NCI-H446 treated with DMSO at 0.1 percent for 48 hours (cell line): ENCODE data around the gene PNPLA2.

Source experiments
- DNase-seq: peaks from one replicate; lab custom pipeline; 2025; lab: John Stamatoyannopoulos, UW

PNPLA2 gene

DNA sequence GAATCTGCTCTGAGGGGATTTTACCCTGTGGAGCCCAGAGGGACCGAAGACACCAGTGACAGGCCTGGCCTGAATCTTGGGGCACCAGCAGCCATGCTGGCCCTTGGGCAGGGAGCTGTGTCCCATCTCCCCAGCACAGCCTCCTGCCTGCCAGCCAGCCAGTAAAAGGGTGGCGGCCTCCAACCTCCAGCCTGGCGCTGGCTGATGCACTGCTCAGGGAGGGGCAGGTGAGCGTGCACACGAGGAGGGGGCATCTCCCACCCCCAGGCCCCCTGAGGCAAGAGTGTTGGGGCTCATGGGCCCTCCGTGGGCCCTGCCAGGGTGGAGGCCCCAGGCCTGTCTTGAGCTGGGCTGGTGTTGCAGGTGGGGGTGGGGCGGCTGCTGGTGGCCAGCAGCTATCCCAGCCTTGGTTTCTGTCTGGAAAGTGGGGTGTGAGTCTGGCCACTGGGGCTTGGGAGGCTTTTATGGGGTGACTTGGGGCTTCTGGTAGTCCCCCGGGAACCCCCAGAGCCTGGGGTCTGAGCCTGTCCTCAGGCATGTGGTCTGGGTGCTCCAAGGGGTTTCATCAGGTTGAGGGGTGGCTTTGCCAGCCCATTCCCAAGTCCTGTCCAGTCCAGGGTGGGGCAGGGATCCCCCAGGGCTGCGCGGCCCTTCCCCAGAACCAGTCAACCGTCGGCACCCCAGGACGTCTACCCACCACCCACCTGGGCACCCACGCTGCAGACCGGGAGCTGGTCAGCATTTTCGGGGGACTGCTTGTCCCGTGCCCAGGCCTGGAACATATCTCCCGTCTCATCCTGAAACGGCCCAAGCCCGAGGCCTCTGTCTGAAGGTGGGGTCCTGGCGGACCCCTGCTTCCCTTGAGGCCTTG, 41.8 kb downstream of the PNPLA2 start:
- DNase-seq = no peak

DNA sequence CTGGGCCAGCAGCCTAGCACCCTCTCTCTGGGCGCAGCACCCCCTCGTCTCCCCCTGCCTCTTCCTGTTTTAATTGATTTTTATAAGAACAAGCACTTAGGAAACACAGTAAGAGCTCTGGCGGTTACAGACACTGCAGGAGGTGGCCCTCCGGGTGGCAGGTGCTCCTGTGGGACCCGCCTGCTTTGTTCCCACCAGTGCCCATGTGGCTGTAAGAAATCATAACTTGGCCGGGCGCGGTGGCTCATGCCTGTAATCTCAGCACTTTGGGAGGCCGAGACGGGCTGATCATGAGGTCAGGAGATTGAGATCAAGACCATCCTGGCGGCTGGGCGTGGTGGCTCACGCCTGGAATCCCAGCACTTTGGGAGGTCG, 42.4 kb downstream of the PNPLA2 start:
- DNase-seq = no peak

DNA sequence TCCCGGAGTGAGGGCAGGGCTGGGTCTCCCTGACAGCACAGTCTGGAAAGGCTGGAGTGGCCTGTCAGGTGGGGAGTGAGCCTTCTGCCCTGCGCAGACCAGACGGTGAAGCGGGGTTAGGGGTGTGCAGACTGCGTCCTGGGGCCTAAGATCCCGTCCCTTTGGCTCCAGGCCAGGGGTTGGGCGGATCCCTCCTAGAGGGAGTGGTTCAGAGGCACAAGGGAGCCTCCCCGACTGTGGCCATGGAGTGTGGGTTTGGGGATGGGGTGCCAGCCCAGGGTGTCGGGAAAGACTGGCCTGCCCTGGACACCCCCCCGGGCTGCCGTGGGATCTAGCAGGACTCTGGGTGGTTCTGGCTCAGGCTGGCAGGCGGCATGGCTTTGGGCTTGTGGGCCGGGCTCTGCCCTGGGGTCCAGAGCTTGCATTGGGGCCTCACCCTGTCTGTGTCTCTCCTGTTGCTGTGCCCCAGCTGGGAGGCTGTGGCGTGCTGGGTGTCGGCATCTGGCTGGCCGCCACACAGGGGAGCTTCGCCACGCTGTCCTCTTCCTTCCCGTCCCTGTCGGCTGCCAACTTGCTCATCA, 43.5 kb downstream of the PNPLA2 start:
- DNase-seq = no peak

DNA sequence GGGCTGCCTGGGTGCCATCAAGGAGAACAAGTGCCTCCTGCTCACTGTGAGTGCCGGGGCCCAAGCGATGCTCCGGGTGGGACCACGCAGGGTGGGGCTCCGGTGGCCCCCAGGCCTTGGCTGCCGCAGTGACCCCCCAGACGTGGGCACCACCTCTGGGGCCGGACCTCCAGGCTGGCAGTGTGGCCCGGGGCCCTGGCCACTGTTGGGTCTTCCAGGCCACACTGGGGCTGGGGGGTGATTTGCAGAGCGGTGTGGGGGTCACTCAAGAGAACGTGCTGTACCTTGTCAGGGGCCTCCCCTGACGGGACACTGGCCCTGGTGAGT, 43.9 kb downstream of the PNPLA2 start:
- DNase-seq = no peak

DNA sequence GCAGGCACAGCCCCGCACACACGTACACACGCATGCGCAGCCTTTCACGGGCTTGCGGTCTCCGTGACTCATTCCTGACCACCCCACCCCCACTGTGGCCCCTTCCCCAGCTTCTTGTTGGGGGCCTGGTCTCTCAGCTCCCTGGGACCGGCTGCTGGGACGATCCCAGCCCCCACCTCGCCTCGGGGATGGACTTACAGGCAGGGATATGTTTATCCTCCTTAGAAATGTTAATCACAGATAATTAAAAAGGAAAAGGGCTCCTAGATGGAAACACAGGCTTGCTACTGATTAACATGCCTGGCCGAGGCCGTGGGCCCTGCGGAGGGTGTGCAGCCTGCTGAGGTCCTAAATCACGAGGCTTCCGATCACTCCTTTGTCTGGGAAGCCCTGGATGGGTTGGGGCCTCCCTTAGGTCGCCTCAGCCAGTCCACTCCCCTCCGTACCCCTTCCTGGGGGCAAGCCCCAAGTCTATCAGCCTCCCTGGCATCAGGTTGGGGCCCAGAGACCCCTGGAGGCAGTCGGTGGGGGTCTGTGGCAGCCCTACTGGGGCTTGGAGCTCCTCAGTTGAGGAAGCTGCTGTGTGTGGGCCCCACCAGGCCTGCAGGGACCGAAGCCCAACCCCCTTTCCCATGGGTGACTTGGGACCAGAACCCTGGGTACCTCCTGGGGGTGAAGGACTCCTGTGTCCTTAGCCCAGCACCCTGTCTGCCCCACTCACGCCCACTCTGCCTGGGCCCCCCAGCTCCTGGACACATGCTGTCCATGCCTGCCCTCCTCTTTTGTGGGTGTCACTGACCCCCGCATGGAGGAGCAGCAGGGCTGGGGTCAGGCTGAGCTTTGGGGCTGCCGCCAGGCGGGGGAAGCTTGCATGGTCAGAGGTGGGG, 44.6 kb downstream of the PNPLA2 start:
- DNase-seq = no peak

DNA sequence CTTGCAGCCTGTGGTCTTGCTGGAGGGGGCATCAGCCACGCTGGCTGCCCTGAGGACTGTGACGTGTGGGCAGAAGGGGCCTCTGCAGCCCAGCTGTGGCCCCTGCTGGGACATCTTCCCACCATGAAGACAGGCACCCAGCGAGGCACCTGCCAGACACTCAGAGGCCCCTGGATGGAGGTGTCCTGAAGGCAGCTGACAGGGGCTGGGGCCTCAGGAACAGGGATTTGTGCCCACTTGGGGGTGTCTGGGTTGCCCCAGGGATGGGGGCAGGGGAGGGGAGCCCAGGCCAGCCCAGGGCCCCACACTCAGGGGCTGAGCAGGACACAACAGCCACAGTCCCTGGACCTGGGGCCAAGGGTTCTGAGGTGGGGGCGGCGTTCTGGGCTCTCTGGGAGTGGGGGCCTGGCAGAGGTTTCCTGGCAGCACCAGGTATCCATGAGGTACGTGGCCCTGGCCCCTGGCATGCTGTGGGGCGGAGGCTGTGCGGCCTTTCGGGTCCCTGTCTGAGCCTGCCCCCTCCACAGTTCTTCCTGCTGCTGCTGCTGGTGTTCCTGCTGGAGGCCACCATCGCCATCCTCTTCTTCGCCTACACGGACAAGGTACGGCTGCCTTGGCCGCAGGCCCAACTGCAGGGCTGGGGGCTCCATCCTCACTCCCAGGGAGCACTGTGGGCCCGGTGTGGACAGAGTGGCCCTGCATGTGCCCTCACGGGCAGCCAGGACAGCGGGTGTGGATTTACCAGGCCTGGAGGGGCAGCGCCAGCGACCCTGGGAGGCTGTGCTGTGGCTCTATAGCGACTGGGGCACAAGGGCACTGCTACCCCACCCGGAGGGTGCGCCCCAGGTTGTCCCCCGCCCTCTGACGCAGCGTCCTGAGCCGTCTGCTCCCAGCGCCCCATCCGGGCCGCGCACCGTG, 45.5 kb downstream of the PNPLA2 start:
- no peak for DNase-seq

DNA sequence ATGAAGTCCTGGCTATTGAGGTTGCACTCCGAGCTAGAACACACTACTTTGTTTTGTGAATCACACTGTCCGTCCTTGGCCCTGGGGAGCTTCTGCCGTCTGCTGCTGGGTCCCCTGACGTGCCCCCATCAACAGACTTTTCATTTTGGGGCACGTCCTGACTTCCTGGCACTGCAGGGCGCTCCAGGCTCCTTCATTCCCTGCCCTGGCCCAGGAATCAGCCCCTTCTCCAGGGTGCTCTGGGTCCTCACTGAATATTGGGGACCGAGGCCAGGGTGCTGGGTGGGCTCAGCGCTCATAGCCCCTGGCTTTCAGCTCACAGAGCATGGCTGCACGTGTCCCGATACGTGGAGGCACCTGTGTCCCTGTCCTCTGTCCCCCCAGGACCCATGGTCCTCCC, 46.2 kb downstream of the PNPLA2 start:
- no peak for DNase-seq

DNA sequence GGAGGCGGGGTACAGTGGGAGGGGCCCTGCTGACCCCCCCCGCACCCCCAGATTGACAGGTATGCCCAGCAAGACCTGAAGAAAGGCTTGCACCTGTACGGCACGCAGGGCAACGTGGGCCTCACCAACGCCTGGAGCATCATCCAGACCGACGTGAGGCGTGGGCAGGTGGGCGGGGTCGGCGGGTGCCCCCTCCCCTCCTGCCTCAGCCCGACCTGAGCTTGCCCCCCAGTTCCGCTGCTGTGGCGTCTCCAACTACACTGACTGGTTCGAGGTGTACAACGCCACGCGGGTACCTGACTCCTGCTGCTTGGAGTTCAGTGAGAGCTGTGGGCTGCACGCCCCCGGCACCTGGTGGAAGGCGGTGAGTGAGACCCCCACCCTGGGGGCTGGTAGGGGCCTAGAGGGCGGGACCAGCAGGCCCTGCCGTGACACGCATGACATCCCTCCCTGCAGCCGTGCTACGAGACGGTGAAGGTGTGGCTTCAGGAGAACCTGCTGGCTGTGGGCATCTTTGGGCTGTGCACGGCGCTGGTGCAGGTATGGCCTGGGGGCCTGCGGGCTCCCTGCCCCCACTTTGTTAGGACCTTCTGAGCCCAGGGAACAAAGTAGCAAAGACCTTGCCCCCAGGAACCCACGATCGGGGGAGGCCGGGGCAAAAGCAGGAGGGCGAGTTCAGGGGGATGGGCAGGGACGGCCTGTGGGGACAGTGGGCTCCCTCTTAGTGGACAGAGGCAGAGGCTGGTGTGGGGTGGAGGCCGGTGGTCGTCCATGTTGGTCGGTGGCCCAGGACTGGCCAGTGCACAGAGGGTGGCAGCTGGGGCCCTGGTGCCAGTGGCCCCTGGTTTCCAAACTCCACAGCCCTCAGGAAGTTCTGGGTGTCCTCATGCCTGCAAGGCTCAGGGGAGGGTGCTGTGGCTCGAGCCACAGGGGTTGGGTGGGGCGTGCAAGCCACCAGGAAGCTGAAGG, 47.0 kb downstream of the PNPLA2 start:
- DNase-seq = no peak

DNA sequence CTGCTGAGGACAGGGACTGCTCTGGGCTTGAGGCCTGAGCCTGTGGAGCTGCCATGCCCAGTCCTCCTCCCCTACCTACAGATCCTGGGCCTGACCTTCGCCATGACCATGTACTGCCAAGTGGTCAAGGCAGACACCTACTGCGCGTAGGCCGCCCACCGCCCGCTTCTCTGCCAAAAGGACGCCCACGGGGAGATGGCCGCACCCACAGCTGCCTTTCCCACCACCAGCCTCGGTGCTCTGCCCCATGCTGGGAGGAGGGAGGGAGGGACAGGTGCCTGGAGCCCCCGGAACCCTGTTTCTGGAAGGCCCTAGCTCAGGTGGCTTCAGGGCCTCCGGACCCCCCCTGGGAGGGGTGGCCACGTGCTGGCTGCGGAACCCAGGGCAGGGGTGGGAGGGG, 47.8 kb downstream of the PNPLA2 start:
- DNase-seq = no peak

DNA sequence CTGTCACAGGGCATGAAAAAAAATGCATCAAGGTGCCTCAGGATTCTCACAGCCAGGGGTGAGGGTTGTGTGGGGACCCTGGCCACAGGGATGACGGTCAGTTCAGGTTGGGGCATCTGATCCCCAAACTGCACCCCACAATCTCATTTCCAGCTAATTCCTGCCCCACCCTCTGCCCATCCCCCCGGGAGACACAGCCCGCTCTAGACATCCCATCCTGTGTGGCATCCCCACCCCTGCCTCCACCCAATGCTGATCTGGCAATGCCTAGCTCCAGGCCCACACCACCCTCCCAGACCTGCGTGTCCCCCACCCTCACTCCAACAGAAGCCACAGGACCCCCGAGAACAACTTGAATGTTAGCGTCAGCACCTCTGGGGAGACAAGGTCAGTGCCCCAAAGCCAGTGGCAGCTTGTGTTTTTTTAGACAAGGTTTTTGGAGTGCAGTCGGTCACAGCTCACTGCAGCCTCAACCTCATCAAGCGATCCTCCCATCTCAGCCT, 49.2 kb downstream of the PNPLA2 start:
- DNase-seq = no peak

DNA sequence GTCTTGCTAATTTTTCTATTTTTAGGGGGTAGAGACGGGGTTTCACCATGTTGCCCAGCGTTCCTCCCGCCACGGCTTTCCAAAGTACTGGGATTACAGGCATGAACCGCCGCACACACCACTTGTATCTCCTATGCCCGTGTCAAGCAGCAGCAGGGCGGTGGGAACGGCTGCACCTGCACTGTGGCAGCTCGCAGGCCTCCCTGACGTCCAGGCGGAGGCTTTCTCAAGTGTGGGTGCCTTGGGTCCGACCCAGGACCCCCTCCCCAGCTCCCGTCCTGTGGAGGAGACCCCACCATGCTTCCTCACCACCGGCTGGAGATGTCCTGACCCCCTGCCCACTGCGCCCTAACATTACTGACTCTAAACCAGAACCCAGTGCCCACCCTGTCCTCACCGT, 49.7 kb downstream of the PNPLA2 start:
- DNase-seq = no peak

DNA sequence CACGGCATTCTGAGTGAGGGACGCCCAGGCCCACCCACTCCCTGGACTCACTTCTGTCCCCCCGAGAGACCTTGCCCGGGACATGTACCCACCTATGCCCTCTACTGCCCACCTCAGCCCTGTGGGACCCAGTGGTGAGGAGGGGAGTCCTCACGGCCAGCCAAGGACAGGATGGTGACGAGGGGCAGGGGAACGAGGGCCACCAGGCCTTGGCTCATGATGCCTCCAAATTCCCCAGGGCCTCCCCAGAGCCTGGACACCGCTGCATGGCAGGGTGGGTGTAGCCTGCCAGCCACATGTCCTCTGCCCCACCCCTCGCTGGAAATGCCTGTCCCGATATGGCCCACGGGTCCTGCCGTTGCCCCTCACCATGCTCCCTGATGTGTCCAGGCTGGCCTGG, 50.1 kb downstream of the PNPLA2 start:
- no peak for DNase-seq

DNA sequence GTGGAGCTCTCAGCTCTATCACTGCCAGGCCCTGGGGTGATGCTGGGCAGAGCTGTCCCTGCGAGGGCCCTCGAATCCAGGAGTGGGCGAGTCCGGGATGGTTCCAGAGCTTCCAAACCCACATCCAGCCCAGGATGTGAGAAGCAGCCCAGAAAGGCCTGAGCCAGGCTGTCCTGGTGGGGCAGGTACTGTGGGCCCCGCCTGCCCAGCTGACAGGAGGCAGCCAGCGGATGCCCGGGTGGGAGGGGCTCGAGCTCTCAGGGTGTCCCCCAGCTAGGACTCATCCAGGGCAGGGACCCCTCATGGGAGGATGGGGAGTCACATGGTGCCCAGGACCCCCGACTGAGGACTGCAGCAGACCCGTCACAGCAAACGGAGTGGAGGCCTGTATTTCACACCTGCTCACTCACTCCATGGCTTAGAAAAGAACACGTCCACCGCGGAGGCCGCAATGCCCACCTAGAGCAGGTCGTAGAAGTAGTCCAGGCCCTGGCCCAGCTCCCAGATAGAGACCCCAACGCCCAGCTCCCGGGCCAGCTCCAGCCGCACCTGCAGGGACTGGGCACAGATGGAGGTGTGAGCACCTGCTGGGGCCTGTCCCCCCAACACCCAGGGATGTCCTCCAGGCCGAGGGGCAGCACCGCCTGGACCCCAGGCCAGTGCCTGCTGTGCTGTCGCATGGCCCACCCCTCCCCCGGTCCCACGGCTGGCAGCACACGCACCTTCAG, 50.8 kb downstream of the PNPLA2 start:
- DNase-seq = no peak

DNA sequence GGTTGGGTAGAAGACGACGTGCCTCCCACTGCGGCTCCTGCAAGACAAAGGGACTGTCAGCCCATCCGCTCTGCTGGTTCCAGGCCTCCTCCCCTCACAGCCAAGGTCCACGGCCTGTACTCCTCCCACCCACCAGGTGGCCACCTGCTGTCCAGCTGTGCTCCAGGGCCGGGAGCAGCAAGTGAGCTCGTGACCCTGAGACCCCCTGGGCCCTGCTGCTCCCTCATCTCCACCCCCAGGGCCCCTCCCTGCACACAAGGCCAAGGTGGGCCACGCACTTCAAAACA, 51.4 kb downstream of the PNPLA2 start:
- no peak for DNase-seq

DNA sequence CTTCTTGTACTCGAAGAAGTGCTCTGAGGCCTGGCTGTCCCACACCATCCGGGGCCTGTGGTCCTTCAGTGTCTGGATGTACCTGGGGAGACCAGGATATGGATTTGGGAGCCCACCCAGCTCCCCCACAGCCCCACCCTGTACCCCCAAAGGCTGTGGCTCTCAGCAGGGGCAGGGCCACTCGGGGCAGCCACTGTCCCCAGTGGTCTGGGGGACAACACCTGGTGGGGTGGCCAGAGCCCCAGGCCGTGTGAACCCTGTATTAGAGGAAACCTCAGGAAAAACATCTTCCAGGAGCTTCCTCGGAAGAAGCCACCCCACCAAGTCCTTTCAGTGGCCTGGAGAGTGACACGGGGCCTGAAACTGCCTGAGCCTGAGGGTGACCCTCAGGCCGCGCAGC, 51.7 kb downstream of the PNPLA2 start:
- no peak for DNase-seq

DNA sequence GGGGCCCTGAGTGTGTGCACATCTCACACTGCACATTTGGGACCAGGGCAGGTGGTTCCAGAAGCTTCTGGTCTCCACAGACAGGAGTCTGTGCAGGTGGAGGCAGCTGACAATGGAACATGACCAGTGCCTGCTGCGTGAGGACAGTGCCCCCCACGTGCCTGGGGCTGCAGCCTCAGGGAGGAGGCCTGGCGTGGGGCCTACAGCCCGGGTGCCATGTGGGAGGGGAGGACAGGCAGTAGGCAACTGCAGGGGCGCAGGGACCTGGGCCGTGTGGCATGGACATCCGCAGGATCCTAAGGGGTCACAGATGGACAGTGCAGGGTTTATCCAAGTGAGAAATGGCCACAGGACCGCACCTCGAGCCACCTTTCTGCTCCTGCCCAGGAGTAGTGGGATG, 52.8 kb downstream of the PNPLA2 start:
- DNase-seq = no peak

DNA sequence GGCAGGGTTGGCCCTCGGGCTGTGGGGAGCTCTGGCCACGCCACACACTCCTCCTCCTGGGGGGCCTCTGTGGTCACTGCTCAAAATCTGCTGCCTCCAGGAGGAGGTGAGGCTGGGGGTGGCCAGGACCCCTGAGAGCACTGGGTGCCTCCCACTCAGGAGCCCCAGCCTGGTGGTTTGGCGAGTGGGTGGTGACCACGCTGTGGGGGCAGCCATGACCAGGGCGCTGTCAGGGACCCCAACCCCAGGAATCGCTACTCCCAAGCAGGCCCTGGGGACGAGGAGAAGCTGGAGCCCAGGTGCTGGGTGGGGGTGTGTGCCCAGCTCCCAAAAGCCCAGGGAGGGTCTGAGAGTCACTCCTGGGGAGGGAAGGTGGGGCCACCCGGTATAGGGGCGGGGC, 54.1 kb downstream of the PNPLA2 start:
- DNase-seq = no peak

DNA sequence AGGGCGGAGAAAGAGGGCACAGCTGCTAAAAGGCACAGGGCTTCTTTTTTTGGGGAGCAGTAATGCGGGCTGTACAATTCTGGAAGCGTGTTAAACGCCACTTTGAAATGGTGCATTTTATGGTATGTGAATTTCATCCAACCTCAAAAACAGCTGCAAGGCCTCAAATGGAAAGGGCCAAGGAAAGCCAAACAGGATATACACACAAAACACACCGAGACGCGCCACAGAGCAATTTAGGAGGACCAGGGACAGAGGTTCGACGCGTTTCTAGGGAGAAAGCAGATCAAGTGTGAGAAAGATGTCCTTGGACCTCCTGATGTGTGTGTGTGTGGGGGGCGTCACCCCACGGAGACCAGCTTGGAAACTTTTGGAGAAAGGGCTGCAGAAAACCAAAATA, 55.0 kb downstream of the PNPLA2 start:
- DNase-seq = no peak
